HepG2 (cell line): ENCODE results near the gene ELL. TPM values are rescaled to one million over a fixed set of nuclear protein-coding genes. Genes with fewer than 3 reads are reported as not detected.
A peak's percentile ranks its signal among the peaks of the same experiment; 100 is the strongest.

ENCODE experiments used
- FIP1L1 ChIP-seq: fragments of 200-400 bp; formaldehyde crosslinking; IDR thresholded peaks from 2 replicates; pipeline ENCODE4 v1.6.1; 2018; ENCODE audit warnings: low read depth, mild to moderate bottlenecking, low read length, moderate library complexity, borderline replicate concordance; ENCODE audit not compliant: insufficient read depth
- FOXO1 ChIP-seq: sonication (generic); formaldehyde crosslinking; IDR thresholded peaks from 2 replicates; pipeline ENCODE4 v1.4.0; 2020; ENCODE audit warnings: missing genetic modification reagents
- MTF2 ChIP-seq: sonication (generic); formaldehyde crosslinking; IDR thresholded peaks from 2 replicates; pipeline ENCODE4 v1.5.0; 2020; ENCODE audit warnings: missing genetic modification reagents, borderline replicate concordance
- PAWR ChIP-seq: sonication (generic); formaldehyde crosslinking; IDR thresholded peaks from 2 replicates; pipeline ENCODE4 v1.4.0; 2020; ENCODE audit warnings: missing genetic modification reagents, mild to moderate bottlenecking, borderline replicate concordance
- POLR2AphosphoS2 ChIP-seq: IDR thresholded peaks from 2 replicates; pipeline ENCODE4 v1.6.1; 2011; ENCODE audit warnings: low read depth, low read length, improper control_type of control experiment
- RBFOX2 ChIP-seq: fragments of 200-400 bp; formaldehyde crosslinking; IDR thresholded peaks from 2 replicates; pipeline ENCODE4 v1.6.1; 2017; ENCODE audit warnings: low read depth, mild to moderate bottlenecking, low read length
- SP140L ChIP-seq: sonication (generic); formaldehyde crosslinking; IDR thresholded peaks from 2 replicates; pipeline ENCODE4 v1.4.0; 2020; ENCODE audit warnings: missing genetic modification reagents, borderline replicate concordance
- SRY ChIP-seq: sonication (generic); formaldehyde crosslinking; IDR thresholded peaks from 2 replicates; pipeline ENCODE4 v1.8.0; 2022; ENCODE audit warnings: mild to moderate bottlenecking, missing genetic modification reagents
- ZBTB4 ChIP-seq: sonication (generic); formaldehyde crosslinking; IDR thresholded peaks from 2 replicates; pipeline ENCODE4 v1.4.0; 2020; ENCODE audit warnings: missing genetic modification reagents, mild to moderate bottlenecking, borderline replicate concordance
- ZNF12 ChIP-seq: sonication (generic); formaldehyde crosslinking; IDR thresholded peaks from 2 replicates; pipeline ENCODE4 v1.5.0; 2020; ENCODE audit warnings: missing genetic modification reagents
- ZNF143 ChIP-seq: sonication (generic); formaldehyde crosslinking; IDR thresholded peaks from 2 replicates; pipeline ENCODE4 v1.4.0; 2020; ENCODE audit warnings: missing genetic modification reagents
- ZNF24 ChIP-seq: fragments of 450-650 bp; IDR thresholded peaks from 2 replicates; pipeline ENCODE4 v1.6.1; 2017; ENCODE audit warnings: antibody characterized with exemption, mild to moderate bottlenecking
- ZNF883 ChIP-seq: sonication (generic); formaldehyde crosslinking; IDR thresholded peaks from 2 replicates; pipeline ENCODE4 v1.5.1; 2020; ENCODE audit warnings: mild to moderate bottlenecking, missing genetic modification reagents; ENCODE audit errors: not compliant biosample characterization
- polyA plus RNA-seq, 8 experiments: library from polyadenylated mRNA; depleted of rRNA in 3 of 8; stranded (reverse) in 7 of 8; unstranded in 1 of 8; fragments of >200 nt; fragmentation: Illumina TruSeq in 4 of 8; extraction: Trizol in 4 of 8; gene quantifications; 2 replicates each; pipeline versions ENCODE4 v1.2.1 to v1.2.3, GENCODE V29; 2011 to 2016; ENCODE audit warnings: low read depth in 4 of 8, missing spikeins in 1 of 8, mixed read lengths in 1 of 8; ENCODE audit not compliant: insufficient read depth in 1 of 8
- total RNA-seq, 5 experiments: library from RNA; depleted of rRNA; stranded (reverse); fragments of >200 nt; fragmentation: Illumina TruSeq; extraction: Trizol; gene quantifications; 2 replicates each; pipeline ENCODE4 v1.2.3, GENCODE V29; 2016; ENCODE audit warnings: low read depth in 1 of 5
- TF ChIP-seq, protein P1 (sequence below): sonication (generic); formaldehyde crosslinking; IDR thresholded peaks from 2 replicates; pipeline ENCODE4 v1.9.0; 2021; ENCODE audit warnings: missing genetic modification reagents, borderline replicate concordance
- TF ChIP-seq, protein P2 (sequence below): sonication (generic); formaldehyde crosslinking; IDR thresholded peaks from 2 replicates; pipeline ENCODE4 v1.5.0; 2020; ENCODE audit warnings: mild to moderate bottlenecking, missing genetic modification reagents
- TF ChIP-seq, protein P3 (sequence below): sonication (generic); formaldehyde crosslinking; conservative IDR thresholded peaks from 2 replicates; pipeline ENCODE4 v1.4.0; 2020; ENCODE audit warnings: mild to moderate bottlenecking, missing genetic modification reagents, moderate library complexity

ELL gene
- total and polyA plus RNA-seq, 2 of the 13 experiments (the other 11 are each of a cell fraction or from before 2014, with no cell fraction given): 3.7 to 5.4 TPM

DNA sequence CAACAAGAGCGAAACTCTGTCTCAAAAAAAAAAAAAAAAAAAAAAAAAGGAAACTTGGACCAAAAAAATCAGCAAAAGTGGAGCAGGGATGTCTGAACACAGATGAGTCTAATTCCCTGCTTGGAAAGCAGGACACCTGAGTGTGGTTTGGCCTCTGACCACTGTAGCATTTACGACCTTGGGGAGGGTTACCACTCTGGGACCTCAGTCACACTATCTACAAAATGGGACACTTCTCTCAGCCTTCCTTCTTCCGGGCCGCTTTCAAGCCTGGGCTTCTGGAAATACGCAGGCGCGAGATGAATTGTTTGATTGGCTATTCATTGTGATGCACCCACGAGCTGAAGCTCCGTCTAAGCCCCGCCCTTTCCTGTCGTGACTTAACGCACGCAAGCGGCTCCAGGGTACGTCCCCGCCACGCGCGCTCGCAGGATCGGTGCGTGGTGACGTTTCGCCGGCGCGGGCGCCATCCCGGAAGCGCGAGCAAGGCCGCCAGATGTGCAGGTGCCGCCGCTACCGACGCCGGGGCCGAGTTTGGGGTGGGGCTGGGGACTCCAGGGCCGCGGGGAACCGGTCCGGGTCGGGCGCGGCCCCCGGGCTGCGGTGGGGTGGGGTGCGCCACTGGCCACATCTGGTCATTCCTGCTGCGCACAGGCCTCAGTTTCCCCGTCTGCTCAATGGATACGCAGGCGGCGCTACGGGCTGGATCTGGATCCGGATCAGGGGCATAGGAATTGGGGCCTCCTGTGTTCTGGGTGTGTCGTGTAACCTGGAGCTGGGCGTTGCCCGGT lies 35.7 kb upstream of the ELL start, which contains the start of gene KXD1 (continued):
- TF ChIP-seq, protein P1, sequence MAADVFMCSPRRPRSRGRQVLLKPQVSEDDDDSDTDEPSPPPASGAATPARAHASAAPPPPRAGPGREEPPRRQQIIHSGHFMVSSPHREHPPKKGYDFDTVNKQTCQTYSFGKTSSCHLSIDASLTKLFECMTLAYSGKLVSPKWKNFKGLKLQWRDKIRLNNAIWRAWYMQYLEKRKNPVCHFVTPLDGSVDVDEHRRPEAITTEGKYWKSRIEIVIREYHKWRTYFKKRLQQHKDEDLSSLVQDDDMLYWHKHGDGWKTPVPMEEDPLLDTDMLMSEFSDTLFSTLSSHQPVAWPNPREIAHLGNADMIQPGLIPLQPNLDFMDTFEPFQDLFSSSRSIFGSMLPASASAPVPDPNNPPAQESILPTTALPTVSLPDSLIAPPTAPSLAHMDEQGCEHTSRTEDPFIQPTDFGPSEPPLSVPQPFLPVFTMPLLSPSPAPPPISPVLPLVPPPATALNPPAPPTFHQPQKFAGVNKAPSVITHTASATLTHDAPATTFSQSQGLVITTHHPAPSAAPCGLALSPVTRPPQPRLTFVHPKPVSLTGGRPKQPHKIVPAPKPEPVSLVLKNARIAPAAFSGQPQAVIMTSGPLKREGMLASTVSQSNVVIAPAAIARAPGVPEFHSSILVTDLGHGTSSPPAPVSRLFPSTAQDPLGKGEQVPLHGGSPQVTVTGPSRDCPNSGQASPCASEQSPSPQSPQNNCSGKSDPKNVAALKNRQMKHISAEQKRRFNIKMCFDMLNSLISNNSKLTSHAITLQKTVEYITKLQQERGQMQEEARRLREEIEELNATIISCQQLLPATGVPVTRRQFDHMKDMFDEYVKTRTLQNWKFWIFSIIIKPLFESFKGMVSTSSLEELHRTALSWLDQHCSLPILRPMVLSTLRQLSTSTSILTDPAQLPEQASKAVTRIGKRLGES (CRISPR knock-in tag): no peak
- no peak for TF ChIP-seq POLR2AphosphoS2
- TF ChIP-seq ZNF24: no peak
- TF ChIP-seq SP140L: no peak
- TF ChIP-seq MTF2 (CRISPR knock-in tag): no peak
- TF ChIP-seq RBFOX2: peak; percentile 91
- TF ChIP-seq PAWR (CRISPR knock-in tag): no peak
- no peak for TF ChIP-seq ZNF883 (CRISPR knock-in tag)
- TF ChIP-seq FIP1L1: no peak
- TF ChIP-seq SRY (CRISPR knock-in tag): no peak
- no peak for TF ChIP-seq ZNF12 (CRISPR knock-in tag)
- TF ChIP-seq, protein P2, sequence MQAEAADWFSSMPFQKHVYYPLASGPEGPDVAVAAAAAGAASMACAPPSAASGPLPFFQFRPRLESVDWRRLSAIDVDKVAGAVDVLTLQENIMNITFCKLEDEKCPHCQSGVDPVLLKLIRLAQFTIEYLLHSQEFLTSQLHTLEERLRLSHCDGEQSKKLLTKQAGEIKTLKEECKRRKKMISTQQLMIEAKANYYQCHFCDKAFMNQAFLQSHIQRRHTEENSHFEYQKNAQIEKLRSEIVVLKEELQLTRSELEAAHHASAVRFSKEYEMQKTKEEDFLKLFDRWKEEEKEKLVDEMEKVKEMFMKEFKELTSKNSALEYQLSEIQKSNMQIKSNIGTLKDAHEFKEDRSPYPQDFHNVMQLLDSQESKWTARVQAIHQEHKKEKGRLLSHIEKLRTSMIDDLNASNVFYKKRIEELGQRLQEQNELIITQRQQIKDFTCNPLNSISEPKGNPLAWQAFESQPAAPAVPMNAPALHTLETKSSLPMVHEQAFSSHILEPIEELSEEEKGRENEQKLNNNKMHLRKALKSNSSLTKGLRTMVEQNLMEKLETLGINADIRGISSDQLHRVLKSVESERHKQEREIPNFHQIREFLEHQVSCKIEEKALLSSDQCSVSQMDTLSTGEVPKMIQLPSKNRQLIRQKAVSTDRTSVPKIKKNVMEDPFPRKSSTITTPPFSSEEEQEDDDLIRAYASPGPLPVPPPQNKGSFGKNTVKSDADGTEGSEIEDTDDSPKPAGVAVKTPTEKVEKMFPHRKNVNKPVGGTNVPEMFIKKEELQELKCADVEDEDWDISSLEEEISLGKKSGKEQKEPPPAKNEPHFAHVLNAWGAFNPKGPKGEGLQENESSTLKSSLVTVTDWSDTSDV: no peak
- no peak for TF ChIP-seq ZNF143 (CRISPR knock-in tag)
- TF ChIP-seq ZBTB4 (CRISPR knock-in tag): 0 out of 2 replicates have a peak, but pooled peaks have one; percentile 20
- no peak; the same call in 1 of the 2 replicates for TF ChIP-seq FOXO1
- TF ChIP-seq, protein P3, sequence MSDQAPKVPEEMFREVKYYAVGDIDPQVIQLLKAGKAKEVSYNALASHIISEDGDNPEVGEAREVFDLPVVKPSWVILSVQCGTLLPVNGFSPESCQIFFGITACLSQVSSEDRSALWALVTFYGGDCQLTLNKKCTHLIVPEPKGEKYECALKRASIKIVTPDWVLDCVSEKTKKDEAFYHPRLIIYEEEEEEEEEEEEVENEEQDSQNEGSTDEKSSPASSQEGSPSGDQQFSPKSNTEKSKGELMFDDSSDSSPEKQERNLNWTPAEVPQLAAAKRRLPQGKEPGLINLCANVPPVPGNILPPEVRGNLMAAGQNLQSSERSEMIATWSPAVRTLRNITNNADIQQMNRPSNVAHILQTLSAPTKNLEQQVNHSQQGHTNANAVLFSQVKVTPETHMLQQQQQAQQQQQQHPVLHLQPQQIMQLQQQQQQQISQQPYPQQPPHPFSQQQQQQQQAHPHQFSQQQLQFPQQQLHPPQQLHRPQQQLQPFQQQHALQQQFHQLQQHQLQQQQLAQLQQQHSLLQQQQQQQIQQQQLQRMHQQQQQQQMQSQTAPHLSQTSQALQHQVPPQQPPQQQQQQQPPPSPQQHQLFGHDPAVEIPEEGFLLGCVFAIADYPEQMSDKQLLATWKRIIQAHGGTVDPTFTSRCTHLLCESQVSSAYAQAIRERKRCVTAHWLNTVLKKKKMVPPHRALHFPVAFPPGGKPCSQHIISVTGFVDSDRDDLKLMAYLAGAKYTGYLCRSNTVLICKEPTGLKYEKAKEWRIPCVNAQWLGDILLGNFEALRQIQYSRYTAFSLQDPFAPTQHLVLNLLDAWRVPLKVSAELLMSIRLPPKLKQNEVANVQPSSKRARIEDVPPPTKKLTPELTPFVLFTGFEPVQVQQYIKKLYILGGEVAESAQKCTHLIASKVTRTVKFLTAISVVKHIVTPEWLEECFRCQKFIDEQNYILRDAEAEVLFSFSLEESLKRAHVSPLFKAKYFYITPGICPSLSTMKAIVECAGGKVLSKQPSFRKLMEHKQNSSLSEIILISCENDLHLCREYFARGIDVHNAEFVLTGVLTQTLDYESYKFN (CRISPR knock-in tag): 0 out of 2 replicates have a peak, but pooled peaks have one; percentile 36
